ENCODE measurements around the gene ASB18.

Gene ASB18

DNA sequence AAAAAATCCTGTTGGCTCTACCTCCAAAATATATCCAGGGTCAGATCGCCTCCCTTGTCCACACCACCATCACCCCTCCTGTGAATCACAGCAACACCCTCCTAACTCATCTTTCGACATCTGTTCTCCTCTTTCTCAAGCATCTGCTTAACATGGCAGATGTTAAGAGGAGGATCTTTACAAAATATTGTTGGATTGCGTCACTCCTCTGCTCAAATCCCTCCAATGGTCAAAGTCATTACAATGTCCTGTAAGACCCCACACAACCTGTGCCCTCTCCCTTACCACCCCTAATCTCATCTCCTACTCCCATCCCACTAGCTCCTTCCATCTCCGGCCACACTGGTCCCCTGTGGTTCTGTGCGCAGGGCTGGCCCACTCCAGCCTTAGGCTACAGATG, 59.3 kb downstream of the ASB18 start:
- Histone ChIP-seq H3K79me2 (ENCODE audit: control insufficient read depth, low read length) (no peaks in the 10 kb centered on the region), H3K27me3 (ENCODE audit: control insufficient read depth, low read length) (no peaks in the 10 kb centered on the region), H3K4me1 (ENCODE audit: control insufficient read depth, low read length) (no peaks in the 10 kb centered on the region), H3K4me3 (ENCODE audit: low read length) (no peak overlapping the region), H3F3A (ENCODE audit: control insufficient read depth, insufficient read depth) (no peaks in the 10 kb centered on the region), H3K4me2 (ENCODE audit: low read length) (no peak overlapping the region), H3K9me3 (ENCODE audit: control insufficient read depth, insufficient read depth, low read length) (no peaks in the 10 kb centered on the region), H4K20me1 (ENCODE audit: control insufficient read depth, insufficient read depth, low read depth, low read length) (no peaks in the 10 kb centered on the region), H3K9me2 (replicated peaks; ENCODE audit: control insufficient read depth, low read length) (no peaks in the 10 kb centered on the region), H3K27ac (ENCODE audit: low read depth, low read length) (no peak overlapping the region), H3K36me3 (ENCODE audit: control insufficient read depth, low read length) (no peaks in the 10 kb centered on the region)
- TF ChIP-seq, protein P1, sequence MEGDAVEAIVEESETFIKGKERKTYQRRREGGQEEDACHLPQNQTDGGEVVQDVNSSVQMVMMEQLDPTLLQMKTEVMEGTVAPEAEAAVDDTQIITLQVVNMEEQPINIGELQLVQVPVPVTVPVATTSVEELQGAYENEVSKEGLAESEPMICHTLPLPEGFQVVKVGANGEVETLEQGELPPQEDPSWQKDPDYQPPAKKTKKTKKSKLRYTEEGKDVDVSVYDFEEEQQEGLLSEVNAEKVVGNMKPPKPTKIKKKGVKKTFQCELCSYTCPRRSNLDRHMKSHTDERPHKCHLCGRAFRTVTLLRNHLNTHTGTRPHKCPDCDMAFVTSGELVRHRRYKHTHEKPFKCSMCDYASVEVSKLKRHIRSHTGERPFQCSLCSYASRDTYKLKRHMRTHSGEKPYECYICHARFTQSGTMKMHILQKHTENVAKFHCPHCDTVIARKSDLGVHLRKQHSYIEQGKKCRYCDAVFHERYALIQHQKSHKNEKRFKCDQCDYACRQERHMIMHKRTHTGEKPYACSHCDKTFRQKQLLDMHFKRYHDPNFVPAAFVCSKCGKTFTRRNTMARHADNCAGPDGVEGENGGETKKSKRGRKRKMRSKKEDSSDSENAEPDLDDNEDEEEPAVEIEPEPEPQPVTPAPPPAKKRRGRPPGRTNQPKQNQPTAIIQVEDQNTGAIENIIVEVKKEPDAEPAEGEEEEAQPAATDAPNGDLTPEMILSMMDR (IDR thresholded peaks at IDR 0.05; ENCODE audit: low read depth, low read length, poor library complexity, severe bottlenecking) = no peak
- no peak for TF ChIP-seq EZH2phosphoT487 (IDR thresholded peaks at IDR 0.05; ENCODE audit: borderline replicate concordance, low read length)

DNA sequence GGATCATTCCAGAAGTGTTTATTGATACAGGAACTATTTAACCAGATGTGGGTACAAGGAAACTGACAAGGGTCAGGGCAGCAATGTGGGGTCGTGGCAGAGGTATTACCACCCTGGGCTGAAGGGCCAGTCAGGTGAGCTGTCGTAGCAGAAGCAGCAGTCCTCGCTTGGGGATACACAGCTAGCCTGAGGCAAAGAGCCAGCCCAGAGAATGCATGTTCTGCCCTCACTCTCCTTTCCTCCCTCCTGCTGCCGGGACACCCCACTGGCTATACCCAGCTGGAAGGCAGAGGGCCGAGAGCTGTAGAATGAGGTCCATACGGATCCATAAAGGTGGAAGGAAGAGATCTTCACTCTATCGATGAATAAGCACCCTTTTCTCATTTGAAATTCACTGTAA, 63.8 kb downstream of the ASB18 start:
- H3K9me3 ChIP-seq (ENCODE audit: control insufficient read depth, insufficient read depth, low read length) = no peaks in the 10 kb centered on the region
- no peak overlapping the region for H3K4me3 ChIP-seq (ENCODE audit: low read length)
- no peaks in the 10 kb centered on the region for H3K4me1 ChIP-seq (ENCODE audit: control insufficient read depth, low read length)
- H3K36me3 ChIP-seq (ENCODE audit: control insufficient read depth, low read length) = no peaks in the 10 kb centered on the region
- TF ChIP-seq, protein P1 (IDR thresholded peaks at IDR 0.05; ENCODE audit: low read depth, low read length, poor library complexity, severe bottlenecking) = no peak
- no peaks in the 10 kb centered on the region for H4K20me1 ChIP-seq (ENCODE audit: control insufficient read depth, insufficient read depth, low read depth, low read length)
- H3K27ac ChIP-seq (ENCODE audit: low read depth, low read length) = no peak overlapping the region
- no peaks in the 10 kb centered on the region for H3K9me2 ChIP-seq (replicated peaks; ENCODE audit: control insufficient read depth, low read length)
- no peak overlapping the region for H3K4me2 ChIP-seq (ENCODE audit: low read length)
- no peaks in the 10 kb centered on the region for H3K79me2 ChIP-seq (ENCODE audit: control insufficient read depth, low read length)
- H3K27me3 ChIP-seq (ENCODE audit: control insufficient read depth, low read length) = no peaks in the 10 kb centered on the region
- no peaks in the 10 kb centered on the region for H3F3A ChIP-seq (ENCODE audit: control insufficient read depth, insufficient read depth)

DNA sequence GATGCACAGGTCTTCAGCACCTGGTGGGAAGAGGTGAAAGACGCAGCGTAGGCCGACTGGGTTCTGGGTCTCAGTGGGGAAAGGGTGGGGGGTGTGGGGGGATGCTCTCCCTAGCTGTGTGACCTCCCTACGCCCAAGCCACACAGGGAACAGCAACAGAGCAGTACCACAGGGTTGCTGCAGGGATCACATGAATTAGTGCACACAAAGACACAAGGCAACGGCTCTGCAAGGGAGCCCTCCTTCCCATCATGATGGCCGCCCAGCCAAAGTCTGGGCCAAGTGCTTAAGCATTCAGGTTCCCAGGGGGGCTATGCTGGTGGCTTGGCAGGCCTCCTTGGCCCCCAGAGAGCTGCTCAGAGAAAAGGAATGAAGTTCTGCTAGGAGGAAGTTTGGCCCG, 67.8 kb downstream of the ASB18 start:
- TF ChIP-seq, protein P1 (IDR thresholded peaks at IDR 0.05; ENCODE audit: low read depth, low read length, poor library complexity, severe bottlenecking) = no peak
- no peak for TF ChIP-seq EZH2phosphoT487 (IDR thresholded peaks at IDR 0.05; ENCODE audit: borderline replicate concordance, low read length)
- Histone ChIP-seq H3K4me1 (ENCODE audit: control insufficient read depth, low read length) (no peaks in the 10 kb centered on the region), H3K79me2 (ENCODE audit: control insufficient read depth, low read length) (no peaks in the 10 kb centered on the region), H3K27me3 (ENCODE audit: control insufficient read depth, low read length) (no peaks in the 10 kb centered on the region), H3K9me2 (replicated peaks; ENCODE audit: control insufficient read depth, low read length) (no peaks in the 10 kb centered on the region), H3K4me2 (ENCODE audit: low read length) (no peak overlapping the region), H3K36me3 (ENCODE audit: control insufficient read depth, low read length) (no peaks in the 10 kb centered on the region), H3K27ac (ENCODE audit: low read depth, low read length) (no peak overlapping the region), H3F3A (ENCODE audit: control insufficient read depth, insufficient read depth) (no peaks in the 10 kb centered on the region), H3K9me3 (ENCODE audit: control insufficient read depth, insufficient read depth, low read length) (no peaks in the 10 kb centered on the region), H3K4me3 (ENCODE audit: low read length) (no peak overlapping the region), H4K20me1 (ENCODE audit: control insufficient read depth, insufficient read depth, low read depth, low read length) (no peaks in the 10 kb centered on the region)

DNA sequence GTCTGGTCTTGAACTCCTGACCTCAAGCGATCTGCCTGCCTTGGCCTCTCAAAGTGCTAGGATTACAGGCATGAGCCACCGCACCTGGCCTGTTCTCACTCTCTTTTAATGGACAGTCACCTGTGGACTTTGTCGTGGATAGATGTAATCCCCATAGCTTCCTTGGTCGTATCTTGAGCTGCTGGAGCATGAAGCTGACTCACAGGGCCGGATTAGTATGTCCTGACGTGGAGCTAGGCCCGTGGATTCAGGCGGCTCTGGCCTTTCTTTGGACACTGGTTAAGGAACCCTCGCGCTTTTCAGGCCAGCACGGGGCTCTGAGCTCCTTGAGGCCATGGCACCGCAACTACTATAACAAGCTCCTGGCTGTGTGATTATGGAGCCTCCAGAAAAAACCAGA, 68.5 kb downstream of the ASB18 start:
- Histone ChIP-seq H3K79me2 (ENCODE audit: control insufficient read depth, low read length) (no peaks in the 10 kb centered on the region), H3F3A (ENCODE audit: control insufficient read depth, insufficient read depth) (no peaks in the 10 kb centered on the region), H3K4me2 (ENCODE audit: low read length) (no peak overlapping the region), H3K27ac (ENCODE audit: low read depth, low read length) (no peak overlapping the region), H3K27me3 (ENCODE audit: control insufficient read depth, low read length) (no peaks in the 10 kb centered on the region), H3K4me3 (ENCODE audit: low read length) (no peak overlapping the region), H3K4me1 (ENCODE audit: control insufficient read depth, low read length) (no peaks in the 10 kb centered on the region), H3K36me3 (ENCODE audit: control insufficient read depth, low read length) (no peaks in the 10 kb centered on the region), H3K9me3 (ENCODE audit: control insufficient read depth, insufficient read depth, low read length) (no peaks in the 10 kb centered on the region), H4K20me1 (ENCODE audit: control insufficient read depth, insufficient read depth, low read depth, low read length) (no peaks in the 10 kb centered on the region), H3K9me2 (replicated peaks; ENCODE audit: control insufficient read depth, low read length) (no peaks in the 10 kb centered on the region)
- TF ChIP-seq, protein P1 (IDR thresholded peaks at IDR 0.05; ENCODE audit: low read depth, low read length, poor library complexity, severe bottlenecking) = no peak
- TF ChIP-seq EZH2phosphoT487 (IDR thresholded peaks at IDR 0.05; ENCODE audit: borderline replicate concordance, low read length) = no peak
